ENCODE results near the gene PLA2G5. TPM values are rescaled to one million over a fixed set of nuclear protein-coding genes. Genes with fewer than 3 reads are reported as not detected.

Gene PLA2G5
- total and polyA plus RNA-seq, 2 of the 8 experiments (the other 6 are each of a cell fraction or from before 2014, with no cell fraction given): 0.05 TPM; not detected in 1

DNA sequence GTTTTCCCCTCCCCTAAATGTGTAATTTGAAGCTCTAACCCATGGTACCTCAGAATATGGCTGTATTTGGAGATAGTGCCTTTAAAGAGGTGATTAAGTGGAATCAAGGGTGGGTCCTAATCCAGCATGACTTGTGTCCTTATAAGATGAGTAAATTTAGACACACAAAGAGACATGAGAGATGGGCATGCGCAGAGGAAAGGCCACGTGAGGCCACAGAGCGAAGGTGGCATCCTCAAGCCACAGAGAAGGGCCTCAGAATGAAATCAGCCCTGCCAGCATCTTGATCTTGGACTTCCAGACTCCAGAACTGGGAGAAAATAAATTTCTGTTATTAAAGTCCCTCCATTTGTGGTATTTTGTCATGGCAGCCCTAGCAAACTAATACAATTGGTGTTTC is 66.3 kb downstream of the PLA2G5 start:
- Histone ChIP-seq H2BK12ac (ENCODE audit: low read depth, low read length) (no peak overlapping the region), H2AFZ (ENCODE audit: low read length) (no peak overlapping the region), H3K56ac (replicated peaks; ENCODE audit: insufficient read length, low read depth, low read length) (no peak overlapping the region), H4K20me1 (replicated peaks in 1 of 2; ENCODE audit: control insufficient read depth in 1 of 2, insufficient read depth in 2 of 2, low read length in 2 of 2) (no peaks in the 10 kb centered on the region), H2BK20ac (ENCODE audit: low read length) (no peak overlapping the region), H3K9me3 (ENCODE audit: insufficient read depth in 2 of 2, low read depth in 1 of 2, low read length in 1 of 2) (no peaks in the 10 kb centered on the region; a peak in 1 of 4 replicates), H3K9ac (replicated peaks in 1 of 4; ENCODE audit: extremely low read depth in 1 of 4, low read depth in 3 of 4, low read length in 3 of 4) (no peak overlapping the region), H2BK120ac (replicated peaks; ENCODE audit: low read depth, low read length) (no peak overlapping the region), H3K4ac (replicated peaks; ENCODE audit: insufficient read length, low read depth, low read length) (no peak overlapping the region), H3K27ac (ENCODE audit: low read depth, low read length) (no peak overlapping the region), H2BK5ac (ENCODE audit: low read depth, low read length) (no peak overlapping the region), H3K4me1 (replicated peaks in 1 of 4; ENCODE audit: control insufficient read depth in 3 of 4, insufficient read depth in 4 of 4, low read length in 3 of 4) (no peaks in the 10 kb centered on the region), H2BK15ac (ENCODE audit: low read length) (no peak overlapping the region), H3K23me2 (ENCODE audit: low read depth, low read length) (peaks cover 3% of the 10 kb centered on the region; the same call in 1 of the 2 replicates), H3K14ac (ENCODE audit: insufficient read length) (no peak overlapping the region), H4K91ac (replicated peaks; ENCODE audit: insufficient read length, low read length) (no peak overlapping the region), H3K23ac (ENCODE audit: insufficient read length) (no peak overlapping the region), H3K18ac (ENCODE audit: extremely low read depth, low read length) (no peak overlapping the region), H3K4me3 (ENCODE audit: extremely low read depth in 1 of 4, insufficient read depth in 2 of 4, low read depth in 3 of 4, low read length in 4 of 4) (no peak overlapping the region), H4K8ac (ENCODE audit: extremely low read depth, insufficient read depth, low read length) (no peak overlapping the region), H4K5ac (ENCODE audit: insufficient read length, low read depth, low read length) (no peak overlapping the region), H3K79me1 (ENCODE audit: low read depth, low read length) (no peaks in the 10 kb centered on the region), H3K36me3 (ENCODE audit: control insufficient read depth in 2 of 4, insufficient read depth in 4 of 4, low read length in 3 of 4) (no peaks in the 10 kb centered on the region), H3K79me2 (ENCODE audit: control insufficient read depth in 1 of 2, insufficient read depth in 2 of 2, low read length in 2 of 2) (no peaks in the 10 kb centered on the region), H2AK5ac (ENCODE audit: low read depth, low read length) (no peak overlapping the region), H3K27me3 (replicated peaks in 1 of 4; ENCODE audit: control insufficient read depth in 3 of 4, extremely low read depth in 1 of 4, insufficient read depth in 3 of 4, low read length in 3 of 4) (no peaks in the 10 kb centered on the region), H3K4me2 (ENCODE audit: insufficient read depth in 1 of 2, low read depth in 2 of 2, low read length in 2 of 2) (no peak overlapping the region)
- TF ChIP-seq TBP (IDR thresholded peaks at IDR 0.05; ENCODE audit: low read depth, low read length): no peak
- no peak for TF ChIP-seq EZH2 (IDR thresholded peaks at IDR 0.05; ENCODE audit: low read depth, low read length, severe bottlenecking)
- no peak for TF ChIP-seq JUN (IDR thresholded peaks at IDR 0.05; ENCODE audit: low read depth, low read length)
- no peak for TF ChIP-seq TAF7 (optimal IDR thresholded peaks at IDR 0.05; ENCODE audit: borderline replicate concordance, low read depth, low read length)
- no peak for TF ChIP-seq NRF1 (IDR thresholded peaks at IDR 0.05; ENCODE audit: low read depth, low read length)
- TF ChIP-seq RNF2 (IDR thresholded peaks at IDR 0.05; ENCODE audit: borderline replicate concordance, low read depth, low read length, missing control alignments, poor library complexity, severe bottlenecking): no peak
- TF ChIP-seq SP2 (IDR thresholded peaks at IDR 0.05; ENCODE audit: low read length): no peak
- TF ChIP-seq BRCA1 (IDR thresholded peaks at IDR 0.05; ENCODE audit: low read depth, low read length): no peak
- no peak for TF ChIP-seq CHD2 (IDR thresholded peaks at IDR 0.05; ENCODE audit: low read length)
- TF ChIP-seq POLR2AphosphoS5 (IDR thresholded peaks at IDR 0.05; ENCODE audit: low read depth, low read length): no peak
- TF ChIP-seq KDM5A (IDR thresholded peaks at IDR 0.05; ENCODE audit: low read length): no peak
- TF ChIP-seq KDM4A (IDR thresholded peaks at IDR 0.05; ENCODE audit: low read depth, low read length, severe bottlenecking): no peak
- TF ChIP-seq CTBP2 (IDR thresholded peaks at IDR 0.05; ENCODE audit: borderline replicate concordance, insufficient read depth, insufficient read length, low read length): no peak
- no peak for DNase-seq (ENCODE audit: low read depth in 1 of 2, low spot score in 2 of 2)
- POLR2A ChIA-PET (ENCODE audit: partially characterized antibody): no interaction called here
- no peak for FAIRE-seq
- CTCF ChIA-PET (ENCODE audit: partially characterized antibody): no interaction called here
- WGBS, 2 experiments (ENCODE audit: extremely low coverage in 1 of 2, insufficient coverage in 1 of 2, insufficient read length in 1 of 2, insufficient replicate concordance in 2 of 2, low coverage in 1 of 2, low lambda C conversion rate in 2 of 2, missing lambda C conversion rate in 1 of 2): 93% methylated on average over 3 of the region's 3 CpGs; no CpG with 5 or more reads in 1 of the 2 experiments
